Vagina (tissue), 2 donors: Measurements from ENCODE around the gene DES.

Experiments
- POLR2A ChIP-seq, 2 donors: fragments of 450-650 bp; IDR thresholded peaks; one replicate each; pipeline ENCODE4 v1.6.1; 2017; ENCODE audit warnings: antibody characterized with exemption in 2 of 2, mild to moderate bottlenecking in 2 of 2, moderate library complexity in 2 of 2
- POLR2AphosphoS5 ChIP-seq, 2 donors: sonication (generic); formaldehyde crosslinking; IDR thresholded peaks; one replicate each; pipeline ENCODE4 v1.9.0; 2017; ENCODE audit warnings: antibody characterized with exemption in 2 of 2, mild to moderate bottlenecking in 2 of 2, low read depth in 1 of 2; ENCODE audit not compliant: insufficient read depth in 1 of 2
- TF ChIP-seq, protein P1 (sequence below), 3 experiments: fragments of 450-650 bp in 2 of 3; fragments of 200-600 bp in 1 of 3; sonication (generic) in 1 of 3; IDR thresholded peaks; one replicate each; pipeline ENCODE4 v1.5.1; 2017 to 2019; ENCODE audit warnings: antibody characterized with exemption in 3 of 3, mild to moderate bottlenecking in 2 of 3, moderate library complexity in 2 of 3

DNA sequence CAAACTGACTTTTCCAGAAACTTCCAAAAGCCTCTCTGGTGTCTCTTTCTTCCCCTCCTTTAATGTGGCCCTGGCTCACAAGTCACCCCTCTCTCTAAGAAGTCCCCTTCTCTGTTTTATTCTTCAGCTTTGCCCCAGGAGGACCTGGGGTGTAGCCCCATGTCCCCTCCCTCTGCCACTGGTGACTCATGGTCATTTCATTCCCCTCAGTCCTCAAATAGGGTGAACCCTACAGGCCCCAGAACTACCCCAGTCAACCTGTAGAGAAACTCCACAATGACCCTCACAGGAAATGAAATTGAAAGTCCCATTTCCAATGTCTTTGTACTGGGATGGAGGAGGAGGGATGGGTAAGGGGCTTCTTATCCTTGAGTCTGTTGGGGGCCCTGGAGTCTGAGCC, 10.3 kb downstream of the DES start:
- TF ChIP-seq, protein P1, sequence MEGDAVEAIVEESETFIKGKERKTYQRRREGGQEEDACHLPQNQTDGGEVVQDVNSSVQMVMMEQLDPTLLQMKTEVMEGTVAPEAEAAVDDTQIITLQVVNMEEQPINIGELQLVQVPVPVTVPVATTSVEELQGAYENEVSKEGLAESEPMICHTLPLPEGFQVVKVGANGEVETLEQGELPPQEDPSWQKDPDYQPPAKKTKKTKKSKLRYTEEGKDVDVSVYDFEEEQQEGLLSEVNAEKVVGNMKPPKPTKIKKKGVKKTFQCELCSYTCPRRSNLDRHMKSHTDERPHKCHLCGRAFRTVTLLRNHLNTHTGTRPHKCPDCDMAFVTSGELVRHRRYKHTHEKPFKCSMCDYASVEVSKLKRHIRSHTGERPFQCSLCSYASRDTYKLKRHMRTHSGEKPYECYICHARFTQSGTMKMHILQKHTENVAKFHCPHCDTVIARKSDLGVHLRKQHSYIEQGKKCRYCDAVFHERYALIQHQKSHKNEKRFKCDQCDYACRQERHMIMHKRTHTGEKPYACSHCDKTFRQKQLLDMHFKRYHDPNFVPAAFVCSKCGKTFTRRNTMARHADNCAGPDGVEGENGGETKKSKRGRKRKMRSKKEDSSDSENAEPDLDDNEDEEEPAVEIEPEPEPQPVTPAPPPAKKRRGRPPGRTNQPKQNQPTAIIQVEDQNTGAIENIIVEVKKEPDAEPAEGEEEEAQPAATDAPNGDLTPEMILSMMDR (IDR thresholded peaks at IDR 0.05), result no peak
- no peak for TF ChIP-seq POLR2A (IDR thresholded peaks at IDR 0.05)
- no peak for TF ChIP-seq POLR2AphosphoS5 (IDR thresholded peaks at IDR 0.05; ENCODE audit: insufficient read depth in 1 of 2, low read depth in 1 of 2)
